Tibial artery (tissue), 4 donors: Measurements from ENCODE around the gene F7.

Experiments used
- DNase-seq, 2 donors: peaks; one replicate each; pipeline ENCODE4 v3.0.0-alpha.2; 2019
- H3K27ac ChIP-seq, 2 donors: fragments of 200-600 bp; sonication (generic) in 1 of 2; 1 replicate in 1 of 2; 2 replicates in 1 of 2; pipeline ENCODE4 v1.5.1; 2018 to 2019; ENCODE audit warnings: mild to moderate bottlenecking in 1 of 2
- H3K27me3 ChIP-seq, 2 donors: fragments of 200-600 bp; sonication (generic) in 1 of 2; one replicate each; pipeline versions ENCODE4 v1.5.1 to v1.6.0; 2016 to 2019
- H3K36me3 ChIP-seq, 3 donors: fragments of 200-600 bp; sonication (generic) in 2 of 3; one replicate each; pipeline ENCODE4 v1.5.1; 2016 to 2019; ENCODE audit warnings: mild to moderate bottlenecking in 2 of 3
- H3K4me1 ChIP-seq, 4 donors: fragments of 200-600 bp; sonication (generic) in 2 of 4; 1 replicate in 3 of 4; 2 replicates in 1 of 4; pipeline ENCODE4 v1.5.1; 2016 to 2019
- H3K4me3 ChIP-seq, 2 donors: fragments of 200-600 bp; sonication (generic) in 1 of 2; 1 replicate in 1 of 2; 2 replicates in 1 of 2; pipeline ENCODE4 v1.5.1; 2018 to 2019; ENCODE audit warnings: mild to moderate bottlenecking in 2 of 2
- H3K9me3 ChIP-seq, 3 donors: fragments of 200-600 bp; sonication (generic) in 1 of 3; one replicate each; pipeline ENCODE4 v1.5.1; 2016 to 2019
- CTCF ChIP-seq, 2 experiments: fragments of 200-600 bp in 1 of 2; fragments of 450-650 bp in 1 of 2; IDR thresholded peaks; one replicate each; pipeline ENCODE4 v1.5.1; 2017 to 2019; ENCODE audit warnings: antibody characterized with exemption in 2 of 2, mild to moderate bottlenecking in 1 of 2, moderate library complexity in 1 of 2
- intact Hi-C: fragments of 100-400 bp; cut with DNase I; formaldehyde crosslinking; loops from one replicate; pipeline ENCODE4 v1.15.0; 2023; ENCODE audit warnings: low total_unique reads

Gene F7

GRCh38 chr13:113066746-113067145, 38.8 kb upstream of the F7 start:
- DNase-seq = no peak
- Histone ChIP-seq H3K36me3 (peaks cover 0 to 56% (median 11%) of the 10 kb centered on the region in 3 donors), H3K27ac (no peak overlapping the region), H3K4me1 (no peaks in the 10 kb centered on the region), H3K4me3 (no peak overlapping the region), H3K27me3 (no peaks in the 10 kb centered on the region), H3K9me3 (no peaks in the 10 kb centered on the region)
- intact Hi-C loops = no loop called here
- no peak for TF ChIP-seq CTCF (IDR thresholded peaks at IDR 0.05)

- Histone ChIP-seq H3K27me3 (no peaks in the 10 kb centered on the region), H3K36me3 (peaks cover 0 to 57% (median 16%) of the 10 kb centered on the region in 3 donors), H3K9me3 (no peaks in the 10 kb centered on the region), H3K27ac (no peak overlapping the region), H3K4me1 (no peaks in the 10 kb centered on the region), H3K4me3 (no peak overlapping the region)
- intact Hi-C loops = no loop called here
- no peak for DNase-seq
- TF ChIP-seq CTCF (IDR thresholded peaks at IDR 0.05) = no peak
These were observed 35.5 kb upstream of the F7 start for GRCh38 chr13:113069861-113070805.

- Histone ChIP-seq H3K4me1 (no peaks in the 10 kb centered on the region), H3K27ac (no peak overlapping the region), H3K9me3 (no peaks in the 10 kb centered on the region), H3K27me3 (no peaks in the 10 kb centered on the region), H3K4me3 (no peak overlapping the region), H3K36me3 (peaks cover 0 to 59% (median 21%) of the 10 kb centered on the region in 3 donors)
- no peak for DNase-seq
- intact Hi-C loops = no loop called here
- no peak for TF ChIP-seq CTCF (IDR thresholded peaks at IDR 0.05)
These were observed 34.7 kb upstream of the F7 start for GRCh38 chr13:113070855-113071254.

GRCh38 chr13:113072376-113072775, 33.2 kb upstream of the F7 start:
- intact Hi-C loops = no loop called here
- Histone ChIP-seq H3K4me1 (no peaks in the 10 kb centered on the region), H3K27me3 (no peaks in the 10 kb centered on the region), H3K36me3 (peaks cover 0 to 61% (median 36%) of the 10 kb centered on the region in 3 donors), H3K4me3 (no peak overlapping the region), H3K9me3 (no peaks in the 10 kb centered on the region), H3K27ac (no peak overlapping the region)
- no peak for DNase-seq
- no peak for TF ChIP-seq CTCF (IDR thresholded peaks at IDR 0.05)

- Histone ChIP-seq H3K36me3 (peaks cover 0 to 77% (median 36%) of the 10 kb centered on the region in 3 donors), H3K4me3 (no peak overlapping the region), H3K27me3 (no peaks in the 10 kb centered on the region), H3K4me1 (no peaks in the 10 kb centered on the region), H3K9me3 (no peaks in the 10 kb centered on the region), H3K27ac (no peak overlapping the region)
- intact Hi-C loops = no loop called here
- no peak for DNase-seq
- no peak for TF ChIP-seq CTCF (IDR thresholded peaks at IDR 0.05)
These were observed 31.6 kb upstream of the F7 start for GRCh38 chr13:113073942-113074341.
